CD4-positive, alpha-beta T cell treated with Interleukin-4 for 4 hours (primary cell): ENCODE measurements around the gene LIPT2.

Experiments
- DNase-seq: peaks from one replicate; pipeline ENCODE4 v3.0.0-alpha.2; 2020

Gene LIPT2

GRCh38 chr11:74464746-74465145 lies 28.8 kb downstream of the LIPT2 start:
- DNase-seq, result no peak

- no peak for DNase-seq
Measured at GRCh38 chr11:74463216-74463615, 30.3 kb downstream of the LIPT2 start.

DNA sequence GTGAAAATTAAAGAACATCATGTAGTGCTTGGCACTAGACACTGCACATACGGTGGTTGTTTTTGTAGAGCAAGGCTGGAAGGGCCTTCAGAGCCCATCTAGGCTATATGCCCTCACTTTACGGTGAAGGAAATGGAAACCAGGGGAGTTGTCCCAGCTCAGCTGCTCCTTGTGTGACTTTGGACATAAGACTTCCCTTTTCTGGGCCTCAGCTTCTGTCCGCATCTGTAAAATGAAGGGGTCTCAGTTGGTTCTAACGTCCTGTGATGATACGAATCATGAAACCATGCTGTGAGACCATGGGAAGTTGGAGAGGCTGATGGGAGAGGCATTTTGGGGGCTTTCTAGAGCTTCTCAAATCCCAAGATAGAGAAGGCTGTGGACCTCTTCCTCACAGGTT lies 30.9 kb downstream of the LIPT2 start:
- DNase-seq, result no peak

DNA sequence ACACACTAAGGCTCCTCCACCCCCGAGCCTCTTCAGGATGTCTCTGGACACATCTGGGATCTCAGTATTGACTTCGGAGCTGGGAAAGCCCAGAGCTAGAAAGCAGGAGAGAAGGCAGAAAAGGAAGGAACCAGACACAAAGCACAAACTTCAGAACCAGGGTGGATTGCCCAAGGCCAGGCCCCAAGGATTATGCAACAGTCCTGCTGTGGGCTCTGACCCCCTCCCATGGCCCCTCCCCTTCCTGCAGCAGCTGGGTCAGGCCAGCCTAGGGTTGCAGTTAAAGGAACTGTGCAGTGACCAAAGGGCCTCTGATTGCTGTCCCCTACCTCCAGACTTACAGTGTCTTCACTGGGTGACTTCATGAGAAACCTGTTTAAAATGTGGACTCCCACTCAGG lies 31.5 kb downstream of the LIPT2 start:
- DNase-seq, result peak; percentile 6

DNA sequence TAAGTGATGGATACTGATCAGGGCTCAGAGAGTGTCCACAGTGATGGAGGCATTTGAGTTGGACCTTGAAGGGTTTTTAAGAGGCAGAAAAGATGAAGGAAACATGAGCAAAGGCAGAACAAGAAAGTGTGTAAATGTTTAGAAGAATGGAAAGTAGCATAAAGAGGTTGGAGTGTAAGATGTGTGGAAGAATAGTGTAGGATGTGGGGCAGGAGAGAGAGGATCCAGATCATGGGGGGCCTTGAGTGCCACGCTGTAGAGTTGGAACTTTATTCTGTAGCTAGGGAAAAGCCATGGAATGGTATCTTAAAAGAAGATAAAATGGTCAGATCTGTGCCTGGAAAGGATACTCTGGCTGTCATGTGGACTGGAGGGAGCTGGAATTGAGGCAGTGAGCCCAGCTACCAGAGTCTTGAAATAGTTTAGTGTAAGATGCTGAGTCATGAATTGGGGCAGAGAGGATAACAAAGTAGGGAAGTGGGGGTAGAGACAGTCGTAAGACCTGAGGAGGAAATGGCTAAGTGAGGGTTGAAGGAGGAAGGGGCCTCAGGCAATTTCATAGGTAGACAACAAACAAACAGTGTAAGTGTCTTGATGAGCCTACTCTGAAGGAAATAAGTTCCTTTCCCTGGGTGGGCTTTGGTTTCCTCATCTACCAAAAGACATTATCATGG lies 32.9 kb downstream of the LIPT2 start:
- no peak for DNase-seq

- DNase-seq, result no peak
Measured at GRCh38 chr11:74460065-74460464, 33.5 kb downstream of the LIPT2 start.

DNA sequence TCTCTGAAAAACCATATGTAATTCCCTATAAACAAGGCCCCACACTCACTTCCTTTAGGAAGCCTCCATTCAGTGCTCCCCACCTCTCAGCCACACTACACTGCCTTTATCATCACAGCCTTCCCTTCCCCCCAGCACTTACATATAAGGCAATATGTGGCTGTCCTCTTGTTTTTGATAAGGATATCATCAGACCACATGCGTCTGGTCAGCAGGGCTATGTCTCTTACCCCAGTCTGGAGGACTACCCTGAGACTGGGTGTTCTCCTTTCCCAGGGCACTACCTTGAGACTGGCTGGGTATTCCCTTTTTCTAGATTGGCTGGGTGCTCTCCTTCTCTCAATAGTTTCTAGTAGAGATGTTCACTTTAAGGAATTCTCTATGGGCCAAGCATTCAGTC lies 33.9 kb downstream of the LIPT2 start:
- DNase-seq, result no peak

DNA sequence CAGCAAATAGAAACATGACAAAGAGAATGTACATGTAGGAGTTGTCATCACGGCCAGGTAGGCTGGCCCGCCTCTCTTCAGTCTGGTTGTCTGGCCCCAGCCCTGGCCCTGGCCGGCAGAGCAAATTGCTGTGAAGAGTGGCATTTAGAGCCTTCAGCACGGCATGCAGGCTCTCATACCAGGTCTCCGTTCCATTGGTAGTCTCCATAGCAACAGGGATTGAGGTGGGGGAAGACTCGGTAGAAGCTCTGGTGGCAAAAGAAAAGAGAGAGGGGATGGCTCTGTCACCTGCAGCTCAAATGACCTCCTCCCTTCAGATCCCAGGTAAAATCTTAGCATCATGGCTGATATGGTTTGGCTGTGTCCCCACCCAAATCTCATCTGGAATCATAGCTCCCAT lies 36.2 kb downstream of the LIPT2 start:
- DNase-seq, result no peak

- DNase-seq, result peak; percentile 51
Measured at GRCh38 chr11:74453373-74453975, 40.0 kb downstream of the LIPT2 start.

GRCh38 chr11:74452366-74452765 lies 41.2 kb downstream of the LIPT2 start:
- no peak for DNase-seq

DNA sequence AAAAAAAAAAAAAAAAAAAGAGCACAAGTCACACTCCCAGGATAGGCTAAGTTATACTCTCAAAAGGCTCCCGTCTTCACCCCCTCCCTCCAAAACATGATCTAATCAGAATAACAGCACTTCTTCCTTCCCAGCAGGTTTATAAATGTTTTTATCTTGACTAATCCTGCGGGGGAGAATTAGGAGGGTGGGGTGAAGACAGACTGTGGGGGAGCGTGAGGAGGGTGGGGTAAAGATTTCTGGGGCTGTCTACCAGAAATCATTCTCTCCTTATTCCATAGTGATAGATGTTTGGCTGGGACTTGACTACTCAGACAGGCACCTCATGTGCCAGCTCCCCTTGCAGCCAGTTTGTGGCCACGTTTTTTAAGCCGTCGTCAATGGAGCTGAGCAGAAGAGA lies 43.2 kb downstream of the LIPT2 start:
- DNase-seq, result no peak

GRCh38 chr11:74449369-74449931 lies 44.1 kb downstream of the LIPT2 start:
- peak; percentile 72 for DNase-seq

GRCh38 chr11:74447720-74448119 lies 45.8 kb downstream of the LIPT2 start:
- DNase-seq, result no peak

DNA sequence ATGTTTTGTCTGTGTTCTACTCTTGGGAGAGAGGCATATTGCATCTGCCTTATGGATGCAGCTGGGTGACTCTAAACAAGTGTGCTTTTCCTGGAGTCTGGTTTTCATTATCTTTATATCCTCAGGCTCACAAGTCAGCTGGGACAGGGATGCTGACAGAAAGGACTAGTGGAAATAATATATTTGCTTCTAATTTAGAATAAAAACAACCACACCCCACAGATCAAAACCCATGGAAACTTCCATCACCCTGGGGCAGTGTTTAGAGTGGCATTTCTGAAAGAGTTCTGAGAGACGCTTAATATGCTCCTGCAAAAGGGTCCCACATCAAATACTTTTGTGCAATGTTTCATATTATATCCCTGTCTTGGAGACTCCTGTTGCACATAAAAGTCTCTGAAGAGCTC lies 47.0 kb downstream of the LIPT2 start:
- no peak for DNase-seq

DNA sequence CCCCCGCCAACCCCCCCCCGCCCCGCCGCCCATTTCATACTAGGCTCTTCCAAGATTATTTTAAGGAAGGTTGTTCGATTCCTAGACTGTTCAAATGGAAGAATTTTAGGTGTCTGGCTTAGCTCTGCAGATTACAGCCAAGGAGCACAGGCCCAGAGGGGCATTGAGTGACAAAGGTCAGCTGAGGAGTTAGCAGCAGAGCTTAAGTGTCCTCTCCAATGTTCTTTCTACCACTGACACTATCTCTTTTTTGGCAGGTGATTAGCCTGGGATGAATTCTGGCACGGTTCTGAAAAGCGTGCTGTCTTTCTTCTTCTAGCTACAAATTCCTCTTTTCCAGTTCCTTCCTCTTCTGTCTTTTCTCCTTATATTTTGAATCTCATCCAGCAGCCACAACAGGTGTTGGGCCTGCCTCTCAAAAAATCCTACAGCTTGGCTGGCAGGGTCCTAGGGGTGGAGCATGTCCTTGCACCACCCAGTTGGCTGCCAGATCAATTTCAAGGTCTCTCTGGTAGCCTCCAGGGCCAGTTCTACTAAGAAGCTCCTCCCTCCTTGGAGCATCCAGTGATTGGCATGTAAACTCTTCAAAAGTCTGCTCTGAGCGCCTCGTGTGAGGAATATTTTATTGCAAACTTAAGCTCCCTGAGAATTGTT lies 49.2 kb downstream of the LIPT2 start:
- DNase-seq, result no peak

DNA sequence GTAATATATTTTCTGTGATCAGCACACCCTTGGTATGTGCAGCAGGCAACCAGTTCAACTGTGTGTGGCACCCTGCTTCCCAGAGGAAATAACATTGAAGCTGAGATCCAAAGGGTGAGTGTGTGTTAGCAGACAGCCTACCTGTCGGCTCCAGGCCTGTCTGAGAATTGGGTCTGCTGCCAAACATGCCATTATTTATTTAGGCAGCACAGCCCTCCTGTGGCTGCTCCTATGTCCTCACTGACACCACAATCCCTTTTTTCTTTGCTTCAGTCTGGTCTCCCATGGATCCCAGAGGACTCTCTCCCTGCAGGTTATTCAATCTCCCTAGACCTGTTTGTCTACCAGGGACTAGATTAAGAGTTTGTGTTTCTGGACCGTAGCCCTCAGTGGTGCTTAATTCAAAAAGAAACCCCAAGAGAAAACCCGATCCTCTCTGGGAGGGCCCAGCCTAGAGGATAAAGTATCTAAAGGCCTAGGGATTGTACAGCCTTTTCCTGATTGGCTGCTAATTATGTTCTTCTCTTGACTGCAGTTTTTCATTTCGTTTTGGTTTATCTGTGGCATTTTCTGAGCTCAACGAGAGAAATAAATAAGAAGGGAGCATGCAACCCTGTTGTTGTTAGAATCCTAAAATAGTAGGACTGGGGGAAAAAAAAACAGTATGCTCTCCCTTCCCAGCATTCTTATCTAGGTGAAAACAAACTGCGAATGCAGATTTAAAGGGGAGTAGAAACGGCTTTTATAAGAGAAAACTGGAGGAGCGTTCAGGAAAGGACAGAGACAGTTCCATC lies 50.3 kb downstream of the LIPT2 start:
- no peak for DNase-seq

DNA sequence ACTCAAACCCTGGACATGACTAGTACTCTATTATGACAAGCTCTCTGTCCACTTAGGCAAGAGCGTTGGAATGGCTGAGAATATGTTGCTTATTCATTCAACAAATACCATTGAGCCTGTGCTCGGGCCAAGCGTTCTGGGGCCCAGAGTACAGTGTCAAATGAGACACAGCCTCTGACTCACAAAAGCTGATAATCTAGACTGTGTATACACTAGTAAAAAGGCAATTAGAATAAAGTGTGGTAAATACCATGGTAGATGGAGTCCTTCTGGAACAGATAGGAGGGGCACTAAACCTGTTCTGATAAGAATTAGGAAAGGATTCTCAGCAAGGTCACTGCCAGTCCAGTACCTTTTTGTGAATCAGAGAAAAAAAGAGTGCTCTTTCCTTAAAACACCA lies 50.9 kb downstream of the LIPT2 start:
- DNase-seq, result no peak
